OCI-LY3 (cell line): ENCODE data around the gene ZC3H18.

ENCODE experiments used
- CTCF ChIP-seq: fragments of 200-600, 300-600 bp; sonication (generic); IDR thresholded peaks from 2 replicates; pipeline ENCODE4 v1.5.1; 2014; ENCODE audit warnings: antibody characterized with exemption, low read length, low read depth
- EZH2phosphoT487 ChIP-seq: fragments of 200-600 bp; shearing (Covaris generic); IDR thresholded peaks from 2 replicates; pipeline ENCODE4 v1.6.1; 2018; ENCODE audit warnings: antibody characterized with exemption, mixed run types, low read depth

- TF ChIP-seq CTCF (0 out of 2 replicates have a peak, but pooled peaks have one; percentile 10), EZH2phosphoT487 (no peak)
These were observed 19.9 kb upstream of the ZC3H18 start for GRCh38 chr16:88550246-88550661.
